22Rv1 (cell line): ENCODE measurements around the gene BEST1.

Experiments
- H3K27ac ChIP-seq: fragments of 450-650 bp; 2 replicates; pipeline ENCODE4 v1.5.1; 2017
- ZFX ChIP-seq: fragments of 450-650 bp; IDR thresholded peaks from 2 replicates; pipeline ENCODE4 v1.6.1; 2017; ENCODE audit warnings: antibody characterized with exemption, borderline replicate concordance
- TF ChIP-seq, protein P1 (sequence below): fragments of 450-650 bp; IDR thresholded peaks from 2 replicates; pipeline ENCODE4 v1.5.1; 2017; ENCODE audit warnings: mild to moderate bottlenecking

Gene BEST1

GRCh38 chr11:61917334-61918109 lies 32.6 kb upstream of the BEST1 start, which contains the start of gene RAB3IL1:
RAB3IL1 (minus strand) TSS chr11:61917566; CDS start chr11:61917367, 199 bp downstream.
- H3K27ac ChIP-seq = no peak within 1 kb of the TSS
- TF ChIP-seq, protein P1, sequence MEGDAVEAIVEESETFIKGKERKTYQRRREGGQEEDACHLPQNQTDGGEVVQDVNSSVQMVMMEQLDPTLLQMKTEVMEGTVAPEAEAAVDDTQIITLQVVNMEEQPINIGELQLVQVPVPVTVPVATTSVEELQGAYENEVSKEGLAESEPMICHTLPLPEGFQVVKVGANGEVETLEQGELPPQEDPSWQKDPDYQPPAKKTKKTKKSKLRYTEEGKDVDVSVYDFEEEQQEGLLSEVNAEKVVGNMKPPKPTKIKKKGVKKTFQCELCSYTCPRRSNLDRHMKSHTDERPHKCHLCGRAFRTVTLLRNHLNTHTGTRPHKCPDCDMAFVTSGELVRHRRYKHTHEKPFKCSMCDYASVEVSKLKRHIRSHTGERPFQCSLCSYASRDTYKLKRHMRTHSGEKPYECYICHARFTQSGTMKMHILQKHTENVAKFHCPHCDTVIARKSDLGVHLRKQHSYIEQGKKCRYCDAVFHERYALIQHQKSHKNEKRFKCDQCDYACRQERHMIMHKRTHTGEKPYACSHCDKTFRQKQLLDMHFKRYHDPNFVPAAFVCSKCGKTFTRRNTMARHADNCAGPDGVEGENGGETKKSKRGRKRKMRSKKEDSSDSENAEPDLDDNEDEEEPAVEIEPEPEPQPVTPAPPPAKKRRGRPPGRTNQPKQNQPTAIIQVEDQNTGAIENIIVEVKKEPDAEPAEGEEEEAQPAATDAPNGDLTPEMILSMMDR = no peak
- TF ChIP-seq ZFX = no peak

DNA sequence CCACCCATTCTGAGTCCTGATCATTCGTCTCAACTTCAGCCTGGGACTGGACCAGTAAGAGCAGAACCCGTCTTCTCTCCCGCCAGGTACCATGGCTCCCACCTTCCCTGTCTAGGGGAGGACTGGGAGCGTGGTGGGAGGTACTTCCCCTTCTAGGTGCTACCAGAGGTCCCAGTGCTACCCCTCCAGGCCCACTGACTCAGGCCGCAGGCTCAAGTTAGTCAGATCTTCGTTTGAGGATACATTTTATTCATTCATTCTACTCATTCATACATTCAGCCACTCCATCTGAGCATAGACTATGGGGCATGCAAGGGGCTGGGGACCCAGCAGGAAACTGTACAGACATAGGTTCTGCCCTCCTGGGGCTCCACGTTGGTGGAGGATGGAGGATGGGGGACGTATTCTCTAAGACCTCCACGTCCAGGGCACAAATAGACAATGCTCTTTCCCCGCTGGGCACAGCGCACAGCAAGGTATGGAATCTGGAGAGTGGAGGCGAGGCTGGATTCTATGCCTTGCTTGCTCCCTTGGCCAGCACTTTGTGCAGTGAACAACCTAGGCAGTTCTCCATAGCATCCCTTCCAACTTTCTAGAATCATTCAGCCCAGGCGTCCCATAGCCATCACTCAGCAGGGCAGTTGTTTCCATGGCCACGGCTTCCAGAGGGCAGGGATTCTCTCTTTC lies 31.8 kb upstream of the BEST1 start:
- TF ChIP-seq, protein P1 = no peak
- no peak for TF ChIP-seq ZFX
- H3K27ac ChIP-seq = no peak overlapping the region

DNA sequence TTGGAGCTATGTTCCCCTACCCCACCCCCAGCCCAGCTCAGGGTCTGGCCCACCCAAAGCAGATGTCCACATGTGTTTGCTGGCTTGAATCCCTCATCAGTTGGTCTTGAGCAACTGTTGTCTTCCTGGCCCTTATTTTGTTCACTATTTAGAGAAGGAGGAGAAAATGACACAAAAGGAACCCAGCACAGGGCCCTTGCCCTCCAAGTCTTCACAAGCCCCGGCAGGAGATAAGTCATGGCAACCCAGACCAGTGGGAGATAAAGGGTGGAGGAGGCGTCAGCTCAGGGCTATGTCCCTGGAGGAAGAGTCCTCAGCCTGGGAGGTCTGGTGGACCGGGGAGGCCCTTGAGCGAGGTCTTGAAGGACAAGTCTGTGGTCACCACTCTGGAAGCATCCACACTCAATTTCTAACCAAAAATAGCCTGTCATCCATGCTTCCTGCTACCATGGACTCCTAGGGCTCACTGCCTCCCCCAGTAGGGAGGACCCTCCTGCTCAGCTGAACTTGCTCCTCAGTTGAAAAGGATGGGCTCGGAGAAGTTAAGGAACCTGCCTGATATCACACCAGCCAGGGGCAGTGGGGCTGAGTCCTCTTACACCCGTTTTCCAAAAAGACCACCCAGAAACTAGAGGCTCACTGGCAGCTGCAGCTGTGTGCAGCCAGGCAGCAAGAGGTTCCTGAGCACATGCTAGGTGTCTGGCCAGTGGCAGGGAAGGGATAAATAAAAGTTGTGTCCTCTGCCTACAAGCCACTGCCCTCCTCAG lies 31.0 kb upstream of the BEST1 start:
- H3K27ac ChIP-seq = no peak overlapping the region
- TF ChIP-seq ZFX = no peak
- TF ChIP-seq, protein P1 = no peak

- H3K27ac ChIP-seq = no peak overlapping the region
- TF ChIP-seq ZFX = no peak
- TF ChIP-seq, protein P1 = no peak
Observed at GRCh38 chr11:61919705-61920631, 30.2 kb upstream of the BEST1 start.

DNA sequence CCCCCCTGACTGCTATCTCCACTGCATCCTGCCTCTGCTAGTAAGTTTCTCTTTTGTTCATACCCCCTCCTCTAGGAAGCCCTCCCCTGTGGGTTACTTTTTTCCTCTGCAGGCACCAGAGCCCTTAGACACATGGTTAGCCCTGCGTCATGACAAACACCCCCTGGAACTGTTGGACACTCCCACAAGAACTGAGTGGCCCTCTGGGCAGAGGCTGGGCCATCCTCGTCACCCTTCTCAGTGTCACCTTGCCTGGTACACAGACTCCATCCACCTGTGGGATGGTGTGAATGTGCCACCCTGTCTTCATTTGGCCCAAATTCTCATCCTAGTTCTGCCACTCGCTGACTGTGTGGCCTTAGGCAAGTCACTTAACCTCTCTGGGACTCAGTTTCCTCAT lies 28.7 kb upstream of the BEST1 start:
- TF ChIP-seq ZFX = no peak
- TF ChIP-seq, protein P1 = no peak
- H3K27ac ChIP-seq = no peak overlapping the region

DNA sequence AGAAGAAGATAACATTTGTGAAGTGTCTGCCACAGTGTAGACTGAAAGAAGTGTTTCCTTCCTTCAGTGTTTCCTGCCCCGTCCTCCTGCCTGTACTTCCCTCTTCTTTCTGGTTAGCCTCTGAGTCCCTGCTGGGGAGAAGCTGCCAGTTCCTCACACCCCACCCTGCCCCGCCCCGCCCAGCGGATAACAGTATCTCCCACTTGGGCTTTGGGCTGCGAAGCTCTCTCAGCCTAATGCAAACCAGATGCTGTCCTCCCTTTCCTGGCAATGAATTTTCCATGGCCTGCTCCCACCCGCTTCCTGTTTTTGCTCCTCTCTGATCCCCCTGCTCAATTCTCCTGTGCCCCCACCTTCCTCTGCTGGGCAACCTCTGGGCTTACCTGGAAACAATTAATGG lies 27.6 kb upstream of the BEST1 start:
- H3K27ac ChIP-seq = no peak overlapping the region
- TF ChIP-seq, protein P1 = no peak
- no peak for TF ChIP-seq ZFX
